ENCODE data around the gene HECW1.

HECW1 gene

GRCh38 chr7:43265139-43265538, 152.7 kb downstream of the HECW1 start:
- no peak for DNase-seq (ENCODE audit: low spot score)

- DNase-seq (ENCODE audit: low spot score), result no peak
Measured at GRCh38 chr7:43273939-43274719, 161.7 kb downstream of the HECW1 start.

- DNase-seq (ENCODE audit: low spot score), result no peak
Measured at GRCh38 chr7:43274752-43275151, 162.3 kb downstream of the HECW1 start.

GRCh38 chr7:43276547-43276946, 164.1 kb downstream of the HECW1 start:
- DNase-seq (ENCODE audit: low spot score), result no peak

GRCh38 chr7:43278088-43278644, 165.7 kb downstream of the HECW1 start:
- no peak for DNase-seq (ENCODE audit: low spot score)

GRCh38 chr7:43281268-43281667, 168.8 kb downstream of the HECW1 start:
- DNase-seq (ENCODE audit: low spot score), result no peak

GRCh38 chr7:43283706-43284105, 171.3 kb downstream of the HECW1 start:
- no peak for DNase-seq (ENCODE audit: low spot score)

- no peak for DNase-seq (ENCODE audit: low spot score)
Measured at GRCh38 chr7:43289826-43290225, 177.4 kb downstream of the HECW1 start.

GRCh38 chr7:43290978-43291377, 178.5 kb downstream of the HECW1 start:
- DNase-seq (ENCODE audit: low spot score), result no peak

GRCh38 chr7:43291789-43292188, 179.3 kb downstream of the HECW1 start:
- DNase-seq (ENCODE audit: low spot score), result no peak

GRCh38 chr7:43292384-43292783, 179.9 kb downstream of the HECW1 start:
- no peak for DNase-seq (ENCODE audit: low spot score)

- DNase-seq (ENCODE audit: low spot score), result no peak
Measured at GRCh38 chr7:43294080-43294630, 181.7 kb downstream of the HECW1 start.

- no peak for DNase-seq (ENCODE audit: low spot score)
Measured at GRCh38 chr7:43295429-43295828, 183.0 kb downstream of the HECW1 start.

- peak; percentile 18 for DNase-seq (ENCODE audit: low spot score)
Measured at GRCh38 chr7:43296306-43296705, 183.9 kb downstream of the HECW1 start.

- DNase-seq (ENCODE audit: low spot score), result no peak
Measured at GRCh38 chr7:43298617-43299016, 186.2 kb downstream of the HECW1 start.

GRCh38 chr7:43300121-43300520, 187.7 kb downstream of the HECW1 start:
- no peak for DNase-seq (ENCODE audit: low spot score)

- DNase-seq (ENCODE audit: low spot score), result no peak
Measured at GRCh38 chr7:43302211-43302711, 189.8 kb downstream of the HECW1 start.

- no peak for DNase-seq (ENCODE audit: low spot score)
Measured at GRCh38 chr7:43302773-43303460, 190.5 kb downstream of the HECW1 start.

GRCh38 chr7:43303740-43304241, 191.3 kb downstream of the HECW1 start:
- DNase-seq (ENCODE audit: low spot score), result no peak

- DNase-seq (ENCODE audit: low spot score), result no peak
Measured at GRCh38 chr7:43306404-43306803, 194.0 kb downstream of the HECW1 start.

GRCh38 chr7:43307522-43307921, 195.1 kb downstream of the HECW1 start:
- DNase-seq (ENCODE audit: low spot score), result no peak

GRCh38 chr7:43308913-43309705, 196.7 kb downstream of the HECW1 start:
- no peak for DNase-seq (ENCODE audit: low spot score)
